ENCODE data around the gene IL1A. TPM values are rescaled to one million over a fixed set of nuclear protein-coding genes. Genes with fewer than 3 reads are reported as not detected.
A peak's percentile ranks its signal among the peaks of the same experiment; 100 is the strongest.

The IL1A gene
- total and polyA plus RNA-seq, 2 donors from 2014 or later = 0.13 TPM; not detected in 1

DNA sequence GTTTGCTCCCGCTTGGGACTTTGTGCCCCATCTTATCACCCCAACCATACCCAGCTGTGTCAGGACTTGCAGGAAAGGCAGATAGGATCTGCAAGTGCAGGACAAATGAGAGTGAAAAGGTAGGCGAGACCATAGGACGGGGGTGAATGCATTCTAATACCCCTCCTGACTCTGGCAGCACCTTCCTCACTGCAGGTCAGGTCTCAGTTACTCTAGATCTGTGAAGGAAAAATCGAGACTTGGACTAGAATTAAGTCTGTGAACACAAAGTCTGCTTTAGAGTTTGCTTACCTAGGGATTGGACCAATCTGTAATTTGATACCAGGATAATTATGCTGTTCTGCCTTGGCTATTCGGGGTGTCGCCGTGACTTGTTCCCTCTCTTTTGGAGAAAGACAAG is 43.8 kb downstream of the IL1A start:
- Histone ChIP-seq H3K9me3 (ENCODE audit: control insufficient read depth in 2 of 3, insufficient read depth in 1 of 3, low read length in 3 of 3) (no peaks in the 10 kb centered on the region), H3K27ac (ENCODE audit: low read depth in 2 of 2, low read length in 2 of 2) (no peak overlapping the region), H3K27me3 (ENCODE audit: control insufficient read depth, insufficient read depth, low read length) (no peaks in the 10 kb centered on the region), H3K9ac (ENCODE audit: low read length in 3 of 3) (no peak overlapping the region), H3K4me1 (ENCODE audit: control insufficient read depth in 2 of 3, insufficient read depth in 2 of 3, low read depth in 1 of 3, low read length in 3 of 3) (no peaks in the 10 kb centered on the region), H3K4me3 (ENCODE audit: low read length in 3 of 3) (no peak overlapping the region), H3K36me3 (ENCODE audit: control insufficient read depth in 2 of 3, insufficient read depth in 3 of 3, low read length in 3 of 3) (no peaks in the 10 kb centered on the region)
- TF ChIP-seq, protein P1, sequence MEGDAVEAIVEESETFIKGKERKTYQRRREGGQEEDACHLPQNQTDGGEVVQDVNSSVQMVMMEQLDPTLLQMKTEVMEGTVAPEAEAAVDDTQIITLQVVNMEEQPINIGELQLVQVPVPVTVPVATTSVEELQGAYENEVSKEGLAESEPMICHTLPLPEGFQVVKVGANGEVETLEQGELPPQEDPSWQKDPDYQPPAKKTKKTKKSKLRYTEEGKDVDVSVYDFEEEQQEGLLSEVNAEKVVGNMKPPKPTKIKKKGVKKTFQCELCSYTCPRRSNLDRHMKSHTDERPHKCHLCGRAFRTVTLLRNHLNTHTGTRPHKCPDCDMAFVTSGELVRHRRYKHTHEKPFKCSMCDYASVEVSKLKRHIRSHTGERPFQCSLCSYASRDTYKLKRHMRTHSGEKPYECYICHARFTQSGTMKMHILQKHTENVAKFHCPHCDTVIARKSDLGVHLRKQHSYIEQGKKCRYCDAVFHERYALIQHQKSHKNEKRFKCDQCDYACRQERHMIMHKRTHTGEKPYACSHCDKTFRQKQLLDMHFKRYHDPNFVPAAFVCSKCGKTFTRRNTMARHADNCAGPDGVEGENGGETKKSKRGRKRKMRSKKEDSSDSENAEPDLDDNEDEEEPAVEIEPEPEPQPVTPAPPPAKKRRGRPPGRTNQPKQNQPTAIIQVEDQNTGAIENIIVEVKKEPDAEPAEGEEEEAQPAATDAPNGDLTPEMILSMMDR (IDR thresholded peaks at IDR 0.05; ENCODE audit: borderline replicate concordance, extremely low read depth, insufficient read depth) = no peak
- DNase-seq = no peak
- FAIRE-seq = no peak
- intact Hi-C loops (cut with DNase I) = loop anchor here (10.0 kb wide), 1 partner anchor 204 kb away; no protein-coding TSS in a partner anchor

DNA sequence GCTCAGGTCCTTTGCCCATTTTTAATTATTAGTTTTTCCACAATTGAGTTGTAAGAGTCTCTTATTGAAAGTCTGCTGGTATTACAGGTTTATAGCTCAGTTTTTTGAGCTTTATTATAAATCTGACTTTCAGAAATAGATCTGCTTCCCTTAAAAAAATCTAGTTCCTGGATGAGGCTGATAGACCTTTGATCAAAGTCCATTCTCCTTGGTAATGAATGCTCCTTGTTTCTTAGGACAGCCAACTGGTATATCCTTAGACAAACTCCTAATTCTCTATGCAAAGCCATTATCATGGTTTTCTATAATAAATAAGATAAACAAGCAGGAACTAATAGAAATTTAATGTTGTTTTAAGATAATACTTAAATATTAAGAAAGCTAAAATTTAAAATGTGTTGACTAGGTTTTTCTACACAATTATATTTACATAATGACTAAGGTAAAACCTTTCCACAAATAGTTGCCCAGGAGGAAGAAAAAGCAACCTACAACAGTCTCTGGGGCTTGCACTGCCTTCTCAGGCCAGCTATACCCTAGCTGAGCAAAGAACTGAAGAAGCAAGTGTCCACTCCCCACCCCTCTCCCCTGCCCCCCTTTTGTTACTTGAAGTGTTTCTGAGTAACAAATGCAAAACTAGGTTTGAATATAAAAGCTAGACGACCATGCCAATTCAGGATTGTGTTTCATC is 46.6 kb downstream of the IL1A start:
- no peak for FAIRE-seq
- Histone ChIP-seq H3K4me3 (ENCODE audit: low read length in 3 of 3) (no peak overlapping the region), H3K9me3 (ENCODE audit: control insufficient read depth in 2 of 3, insufficient read depth in 1 of 3, low read length in 3 of 3) (no peaks in the 10 kb centered on the region), H3K9ac (ENCODE audit: low read length in 3 of 3) (no peak overlapping the region), H3K27ac (ENCODE audit: low read depth in 2 of 2, low read length in 2 of 2) (no peak overlapping the region), H3K27me3 (ENCODE audit: control insufficient read depth, insufficient read depth, low read length) (no peaks in the 10 kb centered on the region), H3K4me1 (ENCODE audit: control insufficient read depth in 2 of 3, insufficient read depth in 2 of 3, low read depth in 1 of 3, low read length in 3 of 3) (peaks cover 0 to 4% (median 0%) of the 10 kb centered on the region in 3 donors), H3K36me3 (ENCODE audit: control insufficient read depth in 2 of 3, insufficient read depth in 3 of 3, low read length in 3 of 3) (no peaks in the 10 kb centered on the region)
- TF ChIP-seq, protein P1 (IDR thresholded peaks at IDR 0.05; ENCODE audit: borderline replicate concordance, extremely low read depth, insufficient read depth) = no peak
- intact Hi-C loops (cut with DNase I) = no loop called here
- no peak for DNase-seq

DNA sequence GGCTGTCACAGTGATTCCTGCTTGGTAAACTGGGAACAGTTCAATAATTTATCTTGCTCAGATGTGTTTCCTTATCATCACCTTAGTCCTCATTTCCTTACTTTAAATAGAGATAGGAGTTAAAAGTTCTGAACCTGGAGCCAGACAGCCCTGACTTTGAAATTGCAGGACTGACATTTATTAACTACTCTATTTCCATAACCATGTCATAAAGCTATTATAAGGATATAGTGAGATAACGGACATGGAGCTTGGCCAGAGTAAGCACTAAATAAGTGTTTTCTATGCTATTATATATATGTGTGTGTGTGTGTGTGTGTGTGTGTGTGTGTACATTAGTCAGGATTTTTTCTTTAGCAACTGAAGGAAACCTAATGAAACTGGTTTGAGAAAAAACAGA is 50.4 kb downstream of the IL1A start:
- Histone ChIP-seq H3K9me3 (ENCODE audit: control insufficient read depth in 2 of 3, insufficient read depth in 1 of 3, low read length in 3 of 3) (no peaks in the 10 kb centered on the region), H3K27ac (ENCODE audit: low read depth in 2 of 2, low read length in 2 of 2) (no peak overlapping the region), H3K4me1 (ENCODE audit: control insufficient read depth in 2 of 3, insufficient read depth in 2 of 3, low read depth in 1 of 3, low read length in 3 of 3) (peaks cover 0 to 4% (median 0%) of the 10 kb centered on the region in 3 donors), H3K27me3 (ENCODE audit: control insufficient read depth, insufficient read depth, low read length) (no peaks in the 10 kb centered on the region), H3K4me3 (ENCODE audit: low read length in 3 of 3) (no peak overlapping the region), H3K9ac (ENCODE audit: low read length in 3 of 3) (no peak overlapping the region), H3K36me3 (ENCODE audit: control insufficient read depth in 2 of 3, insufficient read depth in 3 of 3, low read length in 3 of 3) (no peaks in the 10 kb centered on the region)
- intact Hi-C loops (cut with DNase I) = no loop called here
- FAIRE-seq (no peak), DNase-seq (peak in 2 of 5 donors; percentile 16 to 60)
- TF ChIP-seq, protein P1 (IDR thresholded peaks at IDR 0.05; ENCODE audit: borderline replicate concordance, extremely low read depth, insufficient read depth) = no peak

All from kidney (tissue), 14 donors.